H1 (cell line): ENCODE results near the gene TLR7.

Experiments
- BCL11A ChIP-seq, 2 experiments: IDR thresholded peaks; one replicate each; pipeline ENCODE4 v1.6.1; 2011; ENCODE audit warnings: low read depth in 2 of 2, low read length in 2 of 2, mild to moderate bottlenecking in 2 of 2
- EP300 ChIP-seq, 2 experiments: IDR thresholded peaks; 1 replicate in 1 of 2; 2 replicates in 1 of 2; pipeline ENCODE4 v1.6.1; 2011 to 2012; ENCODE audit warnings: low read depth in 2 of 2, low read length in 2 of 2, mild to moderate bottlenecking in 2 of 2, borderline replicate concordance in 1 of 2, inconsistent platforms in 1 of 2, moderate library complexity in 1 of 2
- EZH2 ChIP-seq: fragments of 200-600 bp; sonication (generic); IDR thresholded peaks from 2 replicates; pipeline ENCODE4 v1.7.1; 2012; ENCODE audit warnings: low read depth, mild to moderate bottlenecking, moderate library complexity, low read length, inconsistent platforms; ENCODE audit not compliant: severe bottlenecking
- KDM1A ChIP-seq: fragments of 200-600, 300-600 bp; sonication (generic); IDR thresholded peaks from 2 replicates; pipeline ENCODE4 v1.7.1; 2016; ENCODE audit warnings: mild to moderate bottlenecking, low read length, borderline replicate concordance
- POLR2A ChIP-seq, 2 experiments: IDR thresholded peaks; 1 replicate in 1 of 2; 2 replicates in 1 of 2; pipeline ENCODE4 v1.6.1; 2011; ENCODE audit warnings: low read depth in 2 of 2, low read length in 2 of 2, mild to moderate bottlenecking in 2 of 2; ENCODE audit errors: control extremely low read depth in 1 of 2
- RBBP5 ChIP-seq: IDR thresholded peaks from 2 replicates; pipeline ENCODE4 v1.7.1; 2012; ENCODE audit warnings: low read depth, mild to moderate bottlenecking, inconsistent platforms, low read length, moderate library complexity, borderline replicate concordance
- RNF2 ChIP-seq: fragments of 200-900, 300-1000 bp; sonication (generic); IDR thresholded peaks from 2 replicates; pipeline ENCODE4 v1.7.1; 2016; ENCODE audit warnings: borderline replicate concordance, low read depth, mild to moderate bottlenecking, antibody characterized with exemption, low read length; ENCODE audit not compliant: poor library complexity, severe bottlenecking; ENCODE audit errors: missing control alignments
- SP1 ChIP-seq: IDR thresholded peaks from 2 replicates; pipeline ENCODE4 v1.6.1; 2011; ENCODE audit warnings: low read depth, low read length
- TF ChIP-seq, protein P1 (sequence below), 3 experiments: IDR thresholded peaks; 1 replicate in 2 of 3; 2 replicates in 1 of 3; pipeline versions ENCODE4 v1.5.1 to v1.6.1; 2011; ENCODE audit warnings: low read length in 3 of 3, mild to moderate bottlenecking in 3 of 3, inconsistent platforms in 2 of 3, low read depth in 1 of 3, moderate library complexity in 1 of 3; ENCODE audit not compliant: insufficient read depth in 1 of 3; ENCODE audit errors: control extremely low read depth in 1 of 3

DNA sequence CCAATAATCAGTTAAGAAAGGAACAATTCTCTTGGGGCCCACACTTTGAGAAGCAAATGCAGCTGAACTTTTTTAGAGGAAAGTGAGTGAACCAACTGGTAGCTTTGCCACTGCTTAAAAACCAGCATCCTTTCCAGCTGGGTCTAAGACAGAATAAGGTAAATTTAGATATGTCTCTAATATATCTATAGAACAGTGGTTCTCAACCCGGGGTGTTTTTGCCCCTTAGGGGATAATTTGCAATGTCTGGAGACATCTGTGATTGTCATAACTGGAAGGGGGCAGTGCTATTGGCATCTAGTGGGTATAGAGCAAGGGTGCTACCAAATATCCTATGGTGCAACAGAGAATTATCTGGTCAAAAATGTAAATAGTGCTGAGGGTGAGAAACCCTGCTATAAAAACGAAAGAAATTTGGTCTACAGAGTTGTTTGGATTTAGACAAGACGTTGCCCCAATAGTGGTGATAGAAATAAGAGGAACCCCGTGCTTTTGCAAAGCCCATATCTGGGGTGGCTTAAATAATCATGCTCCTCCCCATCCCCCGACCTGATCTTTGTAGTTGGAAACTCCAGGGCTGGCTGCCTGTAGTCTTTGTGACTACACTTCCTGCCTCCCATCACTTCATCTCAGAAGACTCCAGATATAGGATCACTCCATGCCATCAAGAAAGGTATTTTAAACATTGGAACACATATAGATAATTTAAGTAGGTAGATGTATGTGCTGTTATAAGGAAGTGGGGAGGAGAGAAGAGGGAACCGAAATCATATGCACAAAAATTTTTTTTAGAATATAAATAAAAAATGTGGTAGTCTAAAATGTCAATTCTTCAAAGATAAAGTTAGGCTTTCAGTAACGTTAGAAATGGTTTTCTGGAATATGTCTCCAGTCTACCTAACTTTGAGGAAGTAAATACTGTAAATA lies at the start of gene TLR7:
- TF ChIP-seq EP300 (IDR thresholded peaks at IDR 0.05; ENCODE audit: borderline replicate concordance in 1 of 2, low read depth in 2 of 2, low read length in 2 of 2) (no peak), RNF2 (no peak), POLR2A (IDR thresholded peaks at IDR 0.05; ENCODE audit: control extremely low read depth in 1 of 2, low read depth in 2 of 2, low read length in 2 of 2) (no peak), EZH2 (no peak), RBBP5 (no peak), KDM1A (no peak), BCL11A (IDR thresholded peaks at IDR 0.05; ENCODE audit: low read depth in 2 of 2, low read length in 2 of 2) (no peak), SP1 (no peak)
- TF ChIP-seq, protein P1, sequence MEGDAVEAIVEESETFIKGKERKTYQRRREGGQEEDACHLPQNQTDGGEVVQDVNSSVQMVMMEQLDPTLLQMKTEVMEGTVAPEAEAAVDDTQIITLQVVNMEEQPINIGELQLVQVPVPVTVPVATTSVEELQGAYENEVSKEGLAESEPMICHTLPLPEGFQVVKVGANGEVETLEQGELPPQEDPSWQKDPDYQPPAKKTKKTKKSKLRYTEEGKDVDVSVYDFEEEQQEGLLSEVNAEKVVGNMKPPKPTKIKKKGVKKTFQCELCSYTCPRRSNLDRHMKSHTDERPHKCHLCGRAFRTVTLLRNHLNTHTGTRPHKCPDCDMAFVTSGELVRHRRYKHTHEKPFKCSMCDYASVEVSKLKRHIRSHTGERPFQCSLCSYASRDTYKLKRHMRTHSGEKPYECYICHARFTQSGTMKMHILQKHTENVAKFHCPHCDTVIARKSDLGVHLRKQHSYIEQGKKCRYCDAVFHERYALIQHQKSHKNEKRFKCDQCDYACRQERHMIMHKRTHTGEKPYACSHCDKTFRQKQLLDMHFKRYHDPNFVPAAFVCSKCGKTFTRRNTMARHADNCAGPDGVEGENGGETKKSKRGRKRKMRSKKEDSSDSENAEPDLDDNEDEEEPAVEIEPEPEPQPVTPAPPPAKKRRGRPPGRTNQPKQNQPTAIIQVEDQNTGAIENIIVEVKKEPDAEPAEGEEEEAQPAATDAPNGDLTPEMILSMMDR (IDR thresholded peaks at IDR 0.05; ENCODE audit: control extremely low read depth in 1 of 3, insufficient read depth in 1 of 3, low read depth in 1 of 3, low read length in 3 of 3) = no peak
